ENCODE data around the gene OR2A5.
"Not testable (repeated sequence)": the region's sequence is repeated elsewhere in the genome, so short reads cannot be mapped to it uniquely, and the experiment has no call there.

Gene OR2A5, protein sequence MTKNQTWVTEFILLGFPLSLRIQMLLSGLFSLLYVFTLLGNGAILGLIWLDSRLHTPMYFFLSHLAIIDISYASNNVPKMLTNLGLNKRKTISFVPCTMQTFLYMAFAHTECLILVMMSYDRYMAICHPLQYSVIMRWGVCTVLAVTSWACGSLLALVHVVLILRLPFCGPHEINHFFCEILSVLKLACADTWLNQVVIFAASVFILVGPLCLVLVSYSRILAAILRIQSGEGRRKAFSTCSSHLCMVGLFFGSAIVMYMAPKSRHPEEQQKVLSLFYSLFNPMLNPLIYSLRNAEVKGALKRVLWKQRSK
- total RNA-seq: 0 to 0.21 (median 0) reads per million in 9 experiments

GRCh38 chr7:144048648-144049047 lies at the start of gene OR2A5:
TSS of gene OR2A5 (plus strand) at chr7:144048948. CDS start at chr7:144050402, 1,454 bp downstream.
- Mint-ChIP-seq H3K4me3 (no peak within 1 kb of the TSS), H3K9me3 (no peaks in the 10 kb centered on the region), H3K4me1 (ENCODE audit: low read depth in 2 of 2) (no peaks in the 10 kb centered on the region), H3K36me3 (ENCODE audit: insufficient read depth) (no peaks in the 10 kb centered on the region), H3K27ac (no peak within 1 kb of the TSS), H3K27me3 (peaks cover 11 to 20% of the 10 kb centered on the region in 2 donors)
- DNase-seq (no peak), ATAC-seq (replicated peaks) (no peak)

DNA sequence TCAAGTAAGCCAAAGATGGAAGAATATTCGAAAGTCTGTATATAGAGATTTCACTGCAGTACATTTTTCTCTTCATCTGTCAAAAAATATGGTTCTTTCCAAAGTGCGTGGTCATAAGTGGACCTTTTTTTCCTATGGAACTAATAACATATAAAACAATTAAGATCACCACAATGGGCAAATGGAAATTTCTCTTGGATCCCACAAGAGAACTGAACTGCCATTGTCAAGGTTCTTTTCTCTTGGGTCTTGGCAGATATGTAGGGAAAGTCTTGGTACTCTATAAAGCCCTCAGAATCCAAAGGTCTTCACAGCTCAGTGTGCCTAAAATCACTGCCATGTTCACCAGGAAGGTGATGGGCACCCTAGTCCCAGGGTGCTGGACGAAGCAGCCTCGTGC lies 48.7 kb upstream of the OR2A5 start, which contains the start of gene OR6B1:
OR6B1 (plus strand) TSS at position 301 of the 400 bp plus-strand sequence. CDS start 3,677 bp downstream, outside the sequence.
- DNase-seq (no peak), ATAC-seq (replicated peaks) (no peak)
- Mint-ChIP-seq H3K36me3 (ENCODE audit: insufficient read depth) (no peaks in the 10 kb centered on the region), H3K27me3 (peaks cover 19 to 21% of the 10 kb centered on the region in 2 donors), H3K4me1 (ENCODE audit: low read depth in 2 of 2) (no peaks in the 10 kb centered on the region), H3K4me3 (no peak within 1 kb of the TSS), H3K27ac (no peak within 1 kb of the TSS), H3K9me3 (no peaks in the 10 kb centered on the region)

DNA sequence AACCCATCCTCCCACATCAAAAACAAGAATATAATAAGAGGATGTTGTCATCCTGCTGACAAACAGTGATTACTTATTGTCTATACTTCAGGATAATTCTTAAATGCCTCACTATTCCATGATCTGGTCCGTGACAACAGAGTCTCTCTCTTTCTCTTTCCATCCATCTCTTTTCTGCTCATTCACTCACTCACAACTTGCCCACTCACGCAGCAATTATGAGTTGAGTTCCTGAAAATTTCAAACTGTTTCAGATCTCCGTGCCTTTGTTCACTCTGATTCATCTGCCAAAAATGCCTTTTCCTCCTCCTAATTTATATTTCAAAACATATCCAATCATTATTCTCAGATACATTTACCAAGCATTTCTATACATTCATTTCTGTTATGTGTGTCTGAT lies 47.2 kb upstream of the OR2A5 start:
- H3K4me3 Mint-ChIP-seq: no peak overlapping the region
- H3K27ac Mint-ChIP-seq: no peak overlapping the region
- H3K36me3 Mint-ChIP-seq (ENCODE audit: insufficient read depth): no peaks in the 10 kb centered on the region
- ATAC-seq (replicated peaks) (no peak), DNase-seq (no peak)
- H3K9me3 Mint-ChIP-seq: no peaks in the 10 kb centered on the region
- no peaks in the 10 kb centered on the region for H3K4me1 Mint-ChIP-seq (ENCODE audit: low read depth in 2 of 2)
- peaks cover 16 to 19% of the 10 kb centered on the region in 2 donors for H3K27me3 Mint-ChIP-seq

GRCh38 chr7:144004703-144005102 lies 44.0 kb upstream of the OR2A5 start:
- H3K4me3 Mint-ChIP-seq: no peak overlapping the region
- DNase-seq (no peak), ATAC-seq (replicated peaks) (no peak)
- H3K36me3 Mint-ChIP-seq (ENCODE audit: insufficient read depth): no peaks in the 10 kb centered on the region
- no peak overlapping the region for H3K27ac Mint-ChIP-seq
- peaks cover 4 to 7% of the 10 kb centered on the region in 2 donors for H3K9me3 Mint-ChIP-seq
- H3K4me1 Mint-ChIP-seq (ENCODE audit: low read depth in 2 of 2): no peaks in the 10 kb centered on the region
- H3K27me3 Mint-ChIP-seq: peaks cover 30 to 40% of the 10 kb centered on the region in 2 donors

DNA sequence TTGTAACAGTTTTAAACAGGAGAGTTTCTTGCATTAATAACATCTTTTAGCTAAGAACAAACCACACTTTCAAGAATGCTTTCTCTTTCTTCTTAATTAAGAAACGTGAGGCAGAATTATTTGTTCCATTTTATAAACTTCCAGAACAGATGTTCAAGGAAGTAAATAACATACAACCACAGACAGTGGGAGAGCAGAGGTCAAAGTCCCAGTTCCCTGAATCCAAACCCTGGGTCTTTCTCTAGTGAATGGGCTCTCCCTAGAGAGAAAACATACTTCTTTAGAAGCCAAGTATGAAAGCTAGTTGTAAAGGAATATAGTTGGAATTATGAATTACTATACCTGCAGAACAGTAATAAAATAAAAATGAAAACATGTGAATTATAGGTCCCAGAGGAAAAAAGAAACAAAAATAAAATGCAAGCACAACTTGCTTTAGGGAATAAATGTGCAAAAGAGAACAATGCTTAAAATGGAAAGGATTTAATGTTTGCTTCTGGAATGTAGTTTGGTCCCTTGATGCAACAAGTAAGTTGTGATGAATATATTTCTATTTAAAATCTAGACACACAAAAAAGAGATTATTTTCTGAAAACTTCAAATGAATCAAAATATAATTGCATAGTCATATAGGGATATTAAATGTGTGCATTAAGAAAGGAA lies 42.6 kb upstream of the OR2A5 start:
- no peaks in the 10 kb centered on the region for H3K36me3 Mint-ChIP-seq (ENCODE audit: insufficient read depth)
- peaks cover 8 to 13% of the 10 kb centered on the region in 2 donors for H3K9me3 Mint-ChIP-seq
- H3K27me3 Mint-ChIP-seq: peaks cover 35 to 44% of the 10 kb centered on the region in 2 donors
- H3K4me1 Mint-ChIP-seq (ENCODE audit: low read depth in 2 of 2): no peaks in the 10 kb centered on the region
- ATAC-seq (replicated peaks) (no peak), DNase-seq (no peak)
- no peak overlapping the region for H3K27ac Mint-ChIP-seq
- H3K4me3 Mint-ChIP-seq: no peak overlapping the region

DNA sequence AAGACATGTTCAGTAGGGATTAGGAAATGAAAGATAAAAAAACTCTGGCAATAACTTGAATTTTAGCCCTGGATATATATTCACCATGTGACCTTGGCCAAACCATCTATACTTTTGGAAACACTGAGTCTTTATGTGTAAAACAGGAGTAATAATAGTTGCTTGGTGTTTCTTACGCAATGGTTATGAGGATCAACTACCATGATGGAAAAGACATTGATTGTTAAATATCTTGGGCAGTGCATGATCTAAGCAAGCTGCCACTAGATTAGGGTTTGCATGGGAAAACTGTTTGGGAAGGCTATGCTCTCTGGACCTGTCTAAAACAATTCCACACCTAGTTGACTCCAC lies 42.1 kb upstream of the OR2A5 start:
- peaks cover 8 to 13% of the 10 kb centered on the region in 2 donors for H3K9me3 Mint-ChIP-seq
- no peak overlapping the region for H3K27ac Mint-ChIP-seq
- peaks cover 39 to 49% of the 10 kb centered on the region in 2 donors for H3K27me3 Mint-ChIP-seq
- H3K4me1 Mint-ChIP-seq (ENCODE audit: low read depth in 2 of 2): no peaks in the 10 kb centered on the region
- no peak for DNase-seq
- no peak for ATAC-seq (replicated peaks)
- H3K4me3 Mint-ChIP-seq: no peak overlapping the region
- no peaks in the 10 kb centered on the region for H3K36me3 Mint-ChIP-seq (ENCODE audit: insufficient read depth)

GRCh38 chr7:144009361-144009760 lies 39.4 kb upstream of the OR2A5 start:
- ATAC-seq (replicated peaks) (no peak), DNase-seq (no peak)
- H3K27ac Mint-ChIP-seq: no peak overlapping the region
- peaks cover 8 to 13% of the 10 kb centered on the region in 2 donors for H3K9me3 Mint-ChIP-seq
- H3K36me3 Mint-ChIP-seq (ENCODE audit: insufficient read depth): no peaks in the 10 kb centered on the region
- H3K4me3 Mint-ChIP-seq: no peak overlapping the region
- H3K4me1 Mint-ChIP-seq (ENCODE audit: low read depth in 2 of 2): no peaks in the 10 kb centered on the region
- H3K27me3 Mint-ChIP-seq: peaks cover 48 to 56% of the 10 kb centered on the region in 2 donors

DNA sequence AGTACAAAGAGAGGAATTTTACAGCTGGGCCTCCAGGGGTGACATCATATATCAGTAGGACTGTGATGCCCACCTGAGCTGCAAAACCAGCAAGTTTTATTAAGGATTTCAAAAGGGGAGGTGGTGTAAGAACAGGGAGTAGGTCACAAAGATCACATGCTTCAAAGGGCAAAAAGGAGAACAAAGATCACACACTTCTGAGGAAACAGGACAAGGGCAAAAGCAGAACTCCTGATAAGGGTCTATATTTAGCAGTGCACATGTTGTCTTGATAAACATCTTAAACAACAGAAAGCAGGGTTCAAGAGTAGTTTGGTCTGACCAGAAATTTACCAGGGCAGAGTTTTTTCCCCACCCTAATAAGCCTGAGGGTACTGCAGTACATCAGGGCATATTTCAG lies 38.7 kb upstream of the OR2A5 start:
- not testable (repeated sequence) for ATAC-seq (replicated peaks); H3K36me3 Mint-ChIP-seq (ENCODE audit: insufficient read depth); H3K4me1 Mint-ChIP-seq (ENCODE audit: low read depth in 2 of 2); H3K4me3 Mint-ChIP-seq; DNase-seq; H3K27ac Mint-ChIP-seq
- peaks cover 47 to 51% of the 10 kb centered on the region in 2 donors for H3K27me3 Mint-ChIP-seq
- H3K9me3 Mint-ChIP-seq: peaks cover 8 to 13% of the 10 kb centered on the region in 2 donors

DNA sequence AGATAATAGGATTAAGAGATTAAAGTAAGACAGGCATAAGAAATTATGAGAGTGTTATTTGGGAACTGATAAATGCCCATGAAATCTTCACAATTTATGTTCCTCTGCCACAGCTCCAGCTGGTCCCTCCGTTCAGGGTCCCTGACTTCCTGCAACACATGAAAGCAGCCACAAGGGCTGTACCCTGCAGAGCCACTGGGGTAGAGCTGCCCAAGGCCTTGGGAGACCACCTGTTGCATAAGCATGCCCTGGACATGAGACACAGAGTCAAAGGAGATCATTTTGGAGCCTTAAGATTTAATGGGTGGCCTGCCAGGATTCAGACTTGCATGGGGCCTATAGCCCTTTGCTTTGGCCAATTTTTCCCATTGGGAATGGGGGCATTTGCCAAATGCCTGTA lies 37.9 kb upstream of the OR2A5 start:
- peaks cover 49 to 57% of the 10 kb centered on the region in 2 donors for H3K27me3 Mint-ChIP-seq
- not testable (repeated sequence) for H3K4me3 Mint-ChIP-seq, H3K27ac Mint-ChIP-seq

GRCh38 chr7:144011458-144012230 lies 37.1 kb upstream of the OR2A5 start:
- no peaks in the 10 kb centered on the region for H3K36me3 Mint-ChIP-seq (ENCODE audit: insufficient read depth)
- no peak for ATAC-seq (replicated peaks)
- peaks cover 8 to 13% of the 10 kb centered on the region in 2 donors for H3K9me3 Mint-ChIP-seq
- H3K4me3 Mint-ChIP-seq: no peak overlapping the region
- H3K4me1 Mint-ChIP-seq (ENCODE audit: low read depth in 2 of 2): no peaks in the 10 kb centered on the region
- no peak overlapping the region for H3K27ac Mint-ChIP-seq
- peaks cover 49 to 57% of the 10 kb centered on the region in 2 donors for H3K27me3 Mint-ChIP-seq
- no peak for DNase-seq

More for the DNA sequence above, 37.9 kb upstream of the OR2A5 start:
- not testable (repeated sequence) for H3K4me1 Mint-ChIP-seq (ENCODE audit: low read depth in 2 of 2); H3K36me3 Mint-ChIP-seq (ENCODE audit: insufficient read depth); DNase-seq; ATAC-seq (replicated peaks)
- peaks cover 8 to 13% of the 10 kb centered on the region in 2 donors for H3K9me3 Mint-ChIP-seq

- H3K4me3 Mint-ChIP-seq: no peak overlapping the region
- ATAC-seq (replicated peaks): no peak
- peaks cover 19 to 28% of the 10 kb centered on the region in 2 donors for H3K27me3 Mint-ChIP-seq
- no peaks in the 10 kb centered on the region for H3K4me1 Mint-ChIP-seq (ENCODE audit: low read depth in 2 of 2)
- no peak for DNase-seq
- no peak overlapping the region for H3K27ac Mint-ChIP-seq
- peaks cover 1 to 7% of the 10 kb centered on the region in 2 donors for H3K9me3 Mint-ChIP-seq
- no peaks in the 10 kb centered on the region for H3K36me3 Mint-ChIP-seq (ENCODE audit: insufficient read depth)
Measured at GRCh38 chr7:144018065-144018464, 30.7 kb upstream of the OR2A5 start.

DNA sequence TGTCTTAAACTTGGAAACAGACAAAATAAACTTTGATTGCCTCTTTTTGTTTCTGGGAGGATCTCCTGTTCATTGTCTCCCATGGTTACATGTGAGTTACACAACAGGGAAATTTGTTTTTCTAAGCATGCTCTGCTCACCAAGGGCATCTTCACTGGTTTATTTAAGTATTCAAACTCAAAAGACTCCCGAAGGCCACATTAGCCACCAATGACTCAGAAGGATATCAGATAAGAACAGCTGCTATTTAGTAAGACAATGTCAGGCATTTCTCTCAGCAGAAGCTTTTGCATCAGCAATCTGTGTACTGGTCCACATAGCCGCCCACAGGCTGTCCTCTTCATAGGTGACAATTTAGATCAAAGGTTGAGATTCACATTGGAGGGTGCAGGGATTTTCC lies 29.3 kb upstream of the OR2A5 start:
- Mint-ChIP-seq H3K4me1 (ENCODE audit: low read depth in 2 of 2) (no peaks in the 10 kb centered on the region), H3K4me3 (no peak overlapping the region), H3K27ac (no peak overlapping the region), H3K27me3 (peaks cover 14 to 20% of the 10 kb centered on the region in 2 donors), H3K9me3 (peaks cover 1 to 7% of the 10 kb centered on the region in 2 donors), H3K36me3 (ENCODE audit: insufficient read depth) (no peaks in the 10 kb centered on the region)
- ATAC-seq (replicated peaks) (no peak), DNase-seq (no peak)

DNA sequence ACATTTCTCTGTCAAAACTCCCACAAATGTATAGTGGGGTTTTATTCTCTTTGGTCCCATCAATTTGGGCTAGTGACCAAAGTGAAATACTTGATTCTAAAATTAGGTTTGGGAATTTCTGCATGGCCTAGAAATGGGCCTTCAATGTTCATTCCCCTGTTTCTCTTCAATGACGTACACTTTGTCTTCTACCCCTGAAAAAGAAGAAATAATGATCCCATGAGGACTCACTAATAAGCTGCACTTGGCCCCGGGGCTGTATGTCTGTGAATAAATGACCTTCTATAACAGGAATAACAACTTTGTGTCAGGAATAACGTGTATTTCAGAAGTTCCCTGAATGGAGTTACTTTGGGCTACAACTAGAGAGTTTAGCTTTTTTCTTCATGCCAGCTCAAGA lies 28.4 kb upstream of the OR2A5 start:
- no peaks in the 10 kb centered on the region for H3K4me1 Mint-ChIP-seq (ENCODE audit: low read depth in 2 of 2)
- H3K27me3 Mint-ChIP-seq: peaks cover 7 to 16% of the 10 kb centered on the region in 2 donors
- H3K9me3 Mint-ChIP-seq: peaks cover 1 to 7% of the 10 kb centered on the region in 2 donors
- no peak for DNase-seq
- no peak overlapping the region for H3K27ac Mint-ChIP-seq
- H3K4me3 Mint-ChIP-seq: no peak overlapping the region
- ATAC-seq (replicated peaks): no peak
- no peaks in the 10 kb centered on the region for H3K36me3 Mint-ChIP-seq (ENCODE audit: insufficient read depth)
